Body of pancreas (tissue), 4 donors: ENCODE measurements around the gene OLFM3. TPM values are rescaled to one million over a fixed set of nuclear protein-coding genes. Genes with fewer than 3 reads are reported as not detected.

Experiments
- ATAC-seq: fragments of 150-250 bp; one replicate; pipeline ENCODE4 v1.9.1; 2016
- DNase-seq, 4 donors: peaks; one replicate each; pipeline ENCODE4 v3.0.0-alpha.2; 2019
- H3K27ac ChIP-seq, 4 donors: fragments of 200-600 bp; sonication (generic); 1 replicate in 3 of 4; 2 replicates in 1 of 4; pipeline versions ENCODE4 v1.5.1 to v1.6.1; 2016 to 2019; ENCODE audit warnings: mild to moderate bottlenecking in 1 of 4, mixed read lengths in 1 of 4, moderate library complexity in 1 of 4
- H3K27me3 ChIP-seq, 2 donors: fragments of 200-600 bp; sonication (generic); one replicate each; pipeline ENCODE4 v1.6.0; 2016; ENCODE audit warnings: mild to moderate bottlenecking in 1 of 2
- H3K36me3 ChIP-seq, 2 donors: fragments of 200-600 bp; sonication (generic); replicated peaks in 1 of 2; 2 replicates each; pipeline ENCODE4 v1.5.1; 2016; ENCODE audit warnings: low read depth in 2 of 2; ENCODE audit not compliant: insufficient read depth in 1 of 2
- H3K4me1 ChIP-seq: fragments of 200-600 bp; sonication (generic); one replicate; pipeline ENCODE4 v1.6.0; 2016
- H3K4me3 ChIP-seq, 2 donors: fragments of 200-600 bp; sonication (generic); 1 replicate in 1 of 2; 2 replicates in 1 of 2; pipeline ENCODE4 v1.5.1; 2016 to 2019
- H3K9me3 ChIP-seq, 3 donors: fragments of 200-600 bp; sonication (generic); 1 replicate in 2 of 3; 2 replicates in 1 of 3; pipeline ENCODE4 v1.5.1; 2016
- CTCF ChIP-seq, 7 experiments: fragments of 450-650 bp in 4 of 7; fragments of 200-600 bp in 3 of 7; sonication (generic) in 3 of 7; IDR thresholded peaks; one replicate each; pipeline ENCODE4 v1.5.1; 2016 to 2019; ENCODE audit warnings: antibody characterized with exemption in 7 of 7
- POLR2A ChIP-seq, 3 donors: fragments of 450-650 bp; IDR thresholded peaks; one replicate each; pipeline ENCODE4 v1.6.1; 2016; ENCODE audit warnings: antibody characterized with exemption in 3 of 3, mild to moderate bottlenecking in 2 of 3
- WGBS, 2 donors: methylation state at CpG; one replicate each; pipeline ENCODE4 v1.1.5; 2017; 5-methylcytosine and 5-hydroxymethylcytosine counted together
- intact Hi-C: fragments of 100-400 bp; cut with DNase I; formaldehyde crosslinking; loops from one replicate; pipeline ENCODE4 v1.15.1; 2023
- total RNA-seq, 2 donors: library from RNA; depleted of rRNA; stranded (reverse); fragments of >200 nt; gene quantifications; one replicate each; pipeline ENCODE4 v1.1.0, GENCODE V29; 2016

Gene OLFM3
- total RNA-seq, 2 donors from 2014 or later, result not detected

GRCh38 chr1:101854271-101854670, 142.5 kb downstream of the OLFM3 start:
- Histone ChIP-seq H3K36me3 (no peaks in the 10 kb centered on the region), H3K9me3 (no peaks in the 10 kb centered on the region), H3K4me1 (no peaks in the 10 kb centered on the region), H3K4me3 (no peak overlapping the region), H3K27ac (no peak overlapping the region), H3K27me3 (no peaks in the 10 kb centered on the region)
- DNase-seq (no peak), ATAC-seq (no peak)
- TF ChIP-seq CTCF (IDR thresholded peaks at IDR 0.05) (no peak), POLR2A (IDR thresholded peaks at IDR 0.05) (no peak)
- intact Hi-C loops, result no loop called here
- 59 to 65% methylated on average over 3 of the region's 3 CpGs for WGBS, 2 donors

GRCh38 chr1:101852936-101853335, 143.8 kb downstream of the OLFM3 start:
- DNase-seq (no peak), ATAC-seq (no peak)
- Histone ChIP-seq H3K9me3 (no peaks in the 10 kb centered on the region), H3K36me3 (no peaks in the 10 kb centered on the region), H3K27me3 (no peaks in the 10 kb centered on the region), H3K4me1 (no peaks in the 10 kb centered on the region), H3K4me3 (no peak overlapping the region), H3K27ac (no peak overlapping the region)
- no peak for TF ChIP-seq CTCF (IDR thresholded peaks at IDR 0.05)
- no peak for TF ChIP-seq POLR2A (IDR thresholded peaks at IDR 0.05)
- intact Hi-C loops, result no loop called here
- 45 to 53% methylated on average over 1 of the region's 1 CpG for WGBS, 2 donors

GRCh38 chr1:101849356-101849755, 147.4 kb downstream of the OLFM3 start:
- TF ChIP-seq CTCF (IDR thresholded peaks at IDR 0.05) (no peak), POLR2A (IDR thresholded peaks at IDR 0.05) (no peak)
- no peaks in the 10 kb centered on the region for H3K9me3 ChIP-seq
- no peaks in the 10 kb centered on the region for H3K27me3 ChIP-seq
- 47 to 48% methylated on average over 1 of the region's 1 CpG for WGBS, 2 donors
- intact Hi-C loops, result no loop called here
- H3K36me3 ChIP-seq, result no peaks in the 10 kb centered on the region
- H3K4me1 ChIP-seq, result peaks cover 10% of the 10 kb centered on the region
- no peak overlapping the region for H3K27ac ChIP-seq
- DNase-seq, result no peak
- no peak overlapping the region for H3K4me3 ChIP-seq
- no peak for ATAC-seq

GRCh38 chr1:101847626-101848025, 149.1 kb downstream of the OLFM3 start:
- H3K27ac ChIP-seq, result no peak overlapping the region
- TF ChIP-seq POLR2A (IDR thresholded peaks at IDR 0.05) (no peak), CTCF (IDR thresholded peaks at IDR 0.05) (no peak)
- DNase-seq, result no peak
- H3K9me3 ChIP-seq, result no peaks in the 10 kb centered on the region
- ATAC-seq, result no peak
- H3K4me3 ChIP-seq, result no peak overlapping the region
- no peaks in the 10 kb centered on the region for H3K36me3 ChIP-seq
- intact Hi-C loops, result no loop called here
- H3K4me1 ChIP-seq, result peaks cover 10% of the 10 kb centered on the region
- WGBS, 2 donors, result 25% methylated on average over 3 of the region's 3 CpGs
- no peaks in the 10 kb centered on the region for H3K27me3 ChIP-seq

- ATAC-seq, result no peak
- WGBS, 2 donors, result 16 to 22% methylated on average over 12 to 13 of the region's 13 CpGs
These were observed 149.9 kb downstream of the OLFM3 start for GRCh38 chr1:101846820-101847219.

More at GRCh38 chr1:101846820-101847219, 149.9 kb downstream of the OLFM3 start:
- H3K9me3 ChIP-seq, result no peaks in the 10 kb centered on the region
- H3K4me1 ChIP-seq, result peaks cover 10% of the 10 kb centered on the region
- no peaks in the 10 kb centered on the region for H3K36me3 ChIP-seq
- TF ChIP-seq POLR2A (IDR thresholded peaks at IDR 0.05) (no peak), CTCF (IDR thresholded peaks at IDR 0.05) (no peak)
- intact Hi-C loops, result no loop called here
- H3K27ac ChIP-seq, result no peak overlapping the region
- no peak for DNase-seq
- H3K4me3 ChIP-seq, result no peak overlapping the region
- no peaks in the 10 kb centered on the region for H3K27me3 ChIP-seq
